Transverse colon (tissue), 3 donors: ENCODE measurements around the gene CLCA1.

Experiments
- CTCF ChIP-seq, 5 experiments: fragments of 200-600 bp in 3 of 5; fragments of 450-650 bp in 2 of 5; sonication (generic) in 3 of 5; IDR thresholded peaks; 1 replicate in 2 of 5; 2 replicates in 3 of 5; pipeline ENCODE4 v1.5.1; 2016 to 2017; ENCODE audit warnings: antibody characterized with exemption in 5 of 5, inconsistent platforms in 3 of 5, mild to moderate bottlenecking in 2 of 5, moderate library complexity in 1 of 5
- POLR2A ChIP-seq: fragments of 450-650 bp; IDR thresholded peaks from one replicate; pipeline ENCODE4 v1.6.1; 2016; ENCODE audit warnings: antibody characterized with exemption, mild to moderate bottlenecking, moderate library complexity

GRCh38 chr1:86430376-86430775 lies 38.4 kb upstream of the CLCA1 start:
- TF ChIP-seq CTCF (IDR thresholded peaks at IDR 0.05) (no peak), POLR2A (no peak)
